Measurements from ENCODE around the gene NXPH4. TPM values are rescaled to one million over a fixed set of nuclear protein-coding genes. Genes with fewer than 3 reads are reported as not detected.

Gene NXPH4
- total RNA-seq, 1 donor from 2014 or later, result 15.1 TPM

GRCh38 chr12:57179331-57180086 lies 37.1 kb upstream of the NXPH4 start:
- DNase-seq (ENCODE audit: extremely low spot score, unreplicated experiment), result no peak
- peaks cover 16% of the 10 kb centered on the region for H3K4me1 Mint-ChIP-seq (ENCODE audit: unreplicated experiment)
- peaks cover 19% of the 10 kb centered on the region for H3K36me3 Mint-ChIP-seq
- TF ChIP-seq CTCF (conservative IDR thresholded peaks at IDR 0.05), result no peak
- no peak overlapping the region for H3K4me3 Mint-ChIP-seq
- no peak overlapping the region for H3K27ac Mint-ChIP-seq
- no peaks in the 10 kb centered on the region for H3K27me3 Mint-ChIP-seq
- no peaks in the 10 kb centered on the region for H3K9me3 Mint-ChIP-seq

GRCh38 chr12:57180321-57180989 lies 36.1 kb upstream of the NXPH4 start:
- no peaks in the 10 kb centered on the region for H3K27me3 Mint-ChIP-seq
- no peak overlapping the region for H3K4me3 Mint-ChIP-seq
- peaks cover 19% of the 10 kb centered on the region for H3K36me3 Mint-ChIP-seq
- no peak overlapping the region for H3K27ac Mint-ChIP-seq
- no peak for TF ChIP-seq CTCF (conservative IDR thresholded peaks at IDR 0.05)
- no peaks in the 10 kb centered on the region for H3K9me3 Mint-ChIP-seq
- H3K4me1 Mint-ChIP-seq (ENCODE audit: unreplicated experiment), result peaks cover 16% of the 10 kb centered on the region
- DNase-seq (ENCODE audit: extremely low spot score, unreplicated experiment), result no peak

GRCh38 chr12:57181072-57181471 lies 35.5 kb upstream of the NXPH4 start:
- no peak for TF ChIP-seq CTCF (conservative IDR thresholded peaks at IDR 0.05)
- H3K4me1 Mint-ChIP-seq (ENCODE audit: unreplicated experiment), result peaks cover 16% of the 10 kb centered on the region
- H3K27me3 Mint-ChIP-seq, result no peaks in the 10 kb centered on the region
- no peak for DNase-seq (ENCODE audit: extremely low spot score, unreplicated experiment)
- H3K4me3 Mint-ChIP-seq, result peak overlapping the region; percentile 4
- H3K9me3 Mint-ChIP-seq, result no peaks in the 10 kb centered on the region
- H3K27ac Mint-ChIP-seq, result peak overlapping the region; percentile 67
- peaks cover 19% of the 10 kb centered on the region for H3K36me3 Mint-ChIP-seq

- TF ChIP-seq CTCF (conservative IDR thresholded peaks at IDR 0.05), result no peak
- peak overlapping the region; percentile 4 for H3K4me3 Mint-ChIP-seq
- H3K36me3 Mint-ChIP-seq, result peaks cover 19% of the 10 kb centered on the region
- peak overlapping the region; percentile 67 for H3K27ac Mint-ChIP-seq
- peaks cover 16% of the 10 kb centered on the region for H3K4me1 Mint-ChIP-seq (ENCODE audit: unreplicated experiment)
- DNase-seq (ENCODE audit: extremely low spot score, unreplicated experiment), result no peak
- H3K27me3 Mint-ChIP-seq, result no peaks in the 10 kb centered on the region
- no peaks in the 10 kb centered on the region for H3K9me3 Mint-ChIP-seq
These were observed 34.9 kb upstream of the NXPH4 start for GRCh38 chr12:57181561-57182155.

- no peaks in the 10 kb centered on the region for H3K9me3 Mint-ChIP-seq
- no peaks in the 10 kb centered on the region for H3K27me3 Mint-ChIP-seq
- peaks cover 16% of the 10 kb centered on the region for H3K4me1 Mint-ChIP-seq (ENCODE audit: unreplicated experiment)
- TF ChIP-seq CTCF (conservative IDR thresholded peaks at IDR 0.05), result peak; percentile 94
- peaks cover 19% of the 10 kb centered on the region for H3K36me3 Mint-ChIP-seq
- DNase-seq (ENCODE audit: extremely low spot score, unreplicated experiment), result peak; percentile 86
- peak overlapping the region; percentile 73 for H3K27ac Mint-ChIP-seq
- H3K4me3 Mint-ChIP-seq, result no peak overlapping the region
These were observed 33.5 kb upstream of the NXPH4 start for GRCh38 chr12:57182918-57183575.

All from type B pancreatic cell (in vitro differentiated cells).